ENCODE data around the gene ASIC4.

ASIC4 gene

GRCh38 chr2:219480004-219480403, 34.3 kb upstream of the ASIC4 start:
- DNase-seq (ENCODE audit: low read depth) = no peak

GRCh38 chr2:219482674-219483405, 31.4 kb upstream of the ASIC4 start:
- DNase-seq (ENCODE audit: low read depth) = no peak

- no peak for DNase-seq (ENCODE audit: low read depth)
These were observed 30.6 kb upstream of the ASIC4 start for GRCh38 chr2:219483451-219484342.

GRCh38 chr2:219484343-219485200, 29.7 kb upstream of the ASIC4 start:
- no peak for DNase-seq (ENCODE audit: low read depth)

- no peak for DNase-seq (ENCODE audit: low read depth)
These were observed 29.1 kb upstream of the ASIC4 start for GRCh38 chr2:219485201-219485580.

- no peak for DNase-seq (ENCODE audit: low read depth)
These were observed 27.8 kb upstream of the ASIC4 start for GRCh38 chr2:219486380-219486959.

- no peak for DNase-seq (ENCODE audit: low read depth)
These were observed 26.0 kb upstream of the ASIC4 start for GRCh38 chr2:219488149-219488843.

GRCh38 chr2:219488844-219489194, 25.5 kb upstream of the ASIC4 start:
- no peak for DNase-seq (ENCODE audit: low read depth)

- no peak for DNase-seq (ENCODE audit: low read depth)
These were observed 25.0 kb upstream of the ASIC4 start for GRCh38 chr2:219489315-219489714.

- no peak for DNase-seq (ENCODE audit: low read depth)
These were observed 24.1 kb upstream of the ASIC4 start for GRCh38 chr2:219490186-219490585.

GRCh38 chr2:219490600-219491130, 23.6 kb upstream of the ASIC4 start:
- DNase-seq (ENCODE audit: low read depth) = no peak

GRCh38 chr2:219491278-219491963, 22.9 kb upstream of the ASIC4 start:
- DNase-seq (ENCODE audit: low read depth) = no peak

GRCh38 chr2:219492575-219492974, 21.7 kb upstream of the ASIC4 start:
- DNase-seq (ENCODE audit: low read depth) = no peak

GRCh38 chr2:219493086-219493485, 21.2 kb upstream of the ASIC4 start:
- DNase-seq (ENCODE audit: low read depth) = no peak

GRCh38 chr2:219494952-219495530, 19.2 kb upstream of the ASIC4 start:
- DNase-seq (ENCODE audit: low read depth) = no peak

GRCh38 chr2:219495531-219496122, 18.7 kb upstream of the ASIC4 start:
- DNase-seq (ENCODE audit: low read depth) = no peak

GRCh38 chr2:219496247-219496824, 17.9 kb upstream of the ASIC4 start:
- no peak for DNase-seq (ENCODE audit: low read depth)

- DNase-seq (ENCODE audit: low read depth) = no peak
These were observed 17.3 kb upstream of the ASIC4 start for GRCh38 chr2:219496825-219497494.

All from activated T-helper 1 cell treated with Interleukin-2 at 50 U/mL for 16 hours (primary cell).